SK-N-MC (cell line): ENCODE data around the gene PLA2G2A.

Experiments used
- DNase-seq: peaks from one replicate; pipeline ENCODE4 v3.0.0-alpha.2; 2011; ENCODE audit warnings: low read depth, low spot score
- H3K27ac ChIP-seq: fragments of 200-600 bp; sonication (generic); 2 replicates; pipeline ENCODE4 v1.5.1; 2016; ENCODE audit warnings: mixed run types
- H3K36me3 ChIP-seq: fragments of 200-600 bp; sonication (generic); 2 replicates; pipeline ENCODE4 v1.6.1; 2017; ENCODE audit warnings: antibody characterized with exemption, low read length, mixed read lengths; ENCODE audit not compliant: insufficient read depth
- H3K4me3 ChIP-seq: fragments of 200-600 bp; sonication (generic); 2 replicates; pipeline ENCODE4 v1.5.1; 2016
- H3K9ac ChIP-seq: fragments of 200-600 bp; sonication (generic); 2 replicates; pipeline ENCODE4 v1.8.0; 2017; ENCODE audit warnings: mixed run types, mixed read lengths; ENCODE audit not compliant: insufficient read length
- H3K9me3 ChIP-seq: fragments of 200-600 bp; sonication (generic); 2 replicates; pipeline ENCODE4 v1.6.1; 2017; ENCODE audit warnings: low read depth, mild to moderate bottlenecking, antibody characterized with exemption, low read length, moderate library complexity, mixed read lengths
- EZH2 ChIP-seq: fragments of 200-600 bp; sonication (generic); IDR thresholded peaks from one replicate; pipeline ENCODE4 v1.6.1; 2017; ENCODE audit warnings: antibody characterized with exemption
- FOXP2 ChIP-seq: optimal IDR thresholded peaks from 2 replicates; pipeline ENCODE3; 2011; ENCODE audit warnings: mild to moderate bottlenecking, moderate library complexity; ENCODE audit not compliant: insufficient read depth; ENCODE audit errors: extremely low read length, control extremely low read depth
- POLR2AphosphoS5 ChIP-seq: IDR thresholded peaks from 2 replicates; pipeline ENCODE4 v1.6.1; 2012; ENCODE audit warnings: mild to moderate bottlenecking, low read depth, low read length, borderline replicate concordance

PLA2G2A gene

GRCh38 chr1:19960591-19960990 is 18.8 kb downstream of the PLA2G2A start:
- DNase-seq, result no peak

GRCh38 chr1:19957779-19958178 is 21.6 kb downstream of the PLA2G2A start:
- DNase-seq, result no peak
- H3K36me3 ChIP-seq, result no peaks in the 10 kb centered on the region
- H3K27ac ChIP-seq, result no peak overlapping the region
- no peak overlapping the region for H3K9ac ChIP-seq
- H3K4me3 ChIP-seq, result no peak overlapping the region
- no peak for TF ChIP-seq EZH2
- TF ChIP-seq FOXP2, result no peak
- TF ChIP-seq POLR2AphosphoS5, result no peak
- no peaks in the 10 kb centered on the region for H3K9me3 ChIP-seq

More at GRCh38 chr1:19960591-19960990, 18.8 kb downstream of the PLA2G2A start:
- no peak overlapping the region for H3K27ac ChIP-seq
- no peaks in the 10 kb centered on the region for H3K36me3 ChIP-seq
- H3K4me3 ChIP-seq, result no peak overlapping the region
- no peaks in the 10 kb centered on the region for H3K9me3 ChIP-seq
- H3K9ac ChIP-seq, result no peak overlapping the region
- TF ChIP-seq FOXP2 (no peak), EZH2 (no peak), POLR2AphosphoS5 (no peak)

- Histone ChIP-seq H3K36me3 (no peaks in the 10 kb centered on the region), H3K27ac (no peak overlapping the region), H3K4me3 (no peak overlapping the region), H3K9me3 (no peaks in the 10 kb centered on the region), H3K9ac (no peak overlapping the region)
- no peak for DNase-seq
- no peak for TF ChIP-seq FOXP2
- no peak for TF ChIP-seq EZH2
- TF ChIP-seq POLR2AphosphoS5, result no peak
Observed at GRCh38 chr1:19955534-19956170, 23.8 kb downstream of the PLA2G2A start.

GRCh38 chr1:19954059-19954458 is 25.4 kb downstream of the PLA2G2A start:
- TF ChIP-seq EZH2 (no peak), FOXP2 (no peak), POLR2AphosphoS5 (no peak)

GRCh38 chr1:19949016-19949415 is 30.4 kb downstream of the PLA2G2A start:
- Histone ChIP-seq H3K36me3 (no peaks in the 10 kb centered on the region), H3K9ac (no peak overlapping the region), H3K9me3 (no peaks in the 10 kb centered on the region), H3K4me3 (no peak overlapping the region), H3K27ac (no peak overlapping the region)
- TF ChIP-seq POLR2AphosphoS5 (no peak), FOXP2 (no peak), EZH2 (no peak)
- no peak for DNase-seq

More at GRCh38 chr1:19954059-19954458, 25.4 kb downstream of the PLA2G2A start:
- H3K9me3 ChIP-seq, result no peaks in the 10 kb centered on the region
- H3K27ac ChIP-seq, result no peak overlapping the region
- no peak overlapping the region for H3K9ac ChIP-seq
- no peaks in the 10 kb centered on the region for H3K36me3 ChIP-seq
- H3K4me3 ChIP-seq, result no peak overlapping the region
- no peak for DNase-seq

GRCh38 chr1:19946971-19947370 is 32.4 kb downstream of the PLA2G2A start:
- no peak overlapping the region for H3K27ac ChIP-seq
- no peak for DNase-seq
- H3K9me3 ChIP-seq, result no peaks in the 10 kb centered on the region
- no peak overlapping the region for H3K4me3 ChIP-seq
- TF ChIP-seq POLR2AphosphoS5 (no peak), EZH2 (no peak), FOXP2 (no peak)
- H3K9ac ChIP-seq, result no peak overlapping the region
- H3K36me3 ChIP-seq, result no peaks in the 10 kb centered on the region

GRCh38 chr1:19946331-19946751 is 33.1 kb downstream of the PLA2G2A start:
- Histone ChIP-seq H3K36me3 (no peaks in the 10 kb centered on the region), H3K4me3 (no peak overlapping the region), H3K9ac (no peak overlapping the region), H3K9me3 (no peaks in the 10 kb centered on the region), H3K27ac (no peak overlapping the region)
- DNase-seq, result no peak
- TF ChIP-seq POLR2AphosphoS5 (no peak), FOXP2 (no peak), EZH2 (no peak)

- Histone ChIP-seq H3K36me3 (no peaks in the 10 kb centered on the region), H3K27ac (no peak overlapping the region), H3K9me3 (no peaks in the 10 kb centered on the region), H3K9ac (no peak overlapping the region), H3K4me3 (no peak overlapping the region)
- no peak for DNase-seq
- TF ChIP-seq POLR2AphosphoS5 (no peak), FOXP2 (no peak), EZH2 (no peak)
Observed at GRCh38 chr1:19945914-19946313, 33.5 kb downstream of the PLA2G2A start.

- Histone ChIP-seq H3K9me3 (no peaks in the 10 kb centered on the region), H3K4me3 (no peak overlapping the region), H3K27ac (no peak overlapping the region), H3K9ac (no peak overlapping the region), H3K36me3 (no peaks in the 10 kb centered on the region)
- no peak for DNase-seq
- TF ChIP-seq FOXP2 (no peak), EZH2 (no peak)
Observed at GRCh38 chr1:19942657-19943056, 36.8 kb downstream of the PLA2G2A start.
